A673 (cell line): Measurements from ENCODE around the gene FZD7. TPM values are rescaled to one million over a fixed set of nuclear protein-coding genes. Genes with fewer than 3 reads are reported as not detected.

Experiments used
- BruUV-seq: library from RNA; stranded (reverse); fragments of 400-500 nt; replicated peaks from 2 replicates; lab custom pipeline; 2021; lab: Mats Ljungman, UMichigan
- CTCF ChIA-PET: fragments of 300-600 bp; sonication (Branson Sonifier 250); formaldehyde crosslinking; loops from one replicate; lab custom pipeline; 2022; ENCODE audit warnings: antibody characterized with exemption; lab: Charles Lee
- POLR2A ChIA-PET: fragments of 300-600 bp; sonication (Branson Sonifier 250); formaldehyde crosslinking; loops from one replicate; lab custom pipeline; 2022; ENCODE audit warnings: antibody characterized with exemption; ENCODE audit not compliant: low non-redundant PET; lab: Charles Lee
- DNase-seq: peaks from one replicate; pipeline ENCODE4 v3.0.0-alpha.2; 2015; ENCODE audit warnings: low spot score
- H3K27ac ChIP-seq: fragments of 200-600 bp; sonication (generic); 2 replicates; pipeline ENCODE4 v1.5.1; 2016; ENCODE audit warnings: mixed run types, low read depth, mild to moderate bottlenecking, mixed read lengths, antibody characterized with exemption, low read length; ENCODE audit not compliant: poor library complexity, severe bottlenecking
- H3K27me3 ChIP-seq: fragments of 200-600 bp; sonication (generic); replicated peaks from 2 replicates; pipeline ENCODE4 v1.6.1; 2017; ENCODE audit warnings: mixed run types, low read depth, mild to moderate bottlenecking, mixed read lengths, antibody characterized with exemption, low read length; ENCODE audit not compliant: insufficient read depth, poor library complexity
- H3K36me3 ChIP-seq: fragments of 200-600 bp; sonication (generic); 2 replicates; pipeline ENCODE4 v1.6.1; 2016; ENCODE audit warnings: mixed run types, mild to moderate bottlenecking, mixed read lengths, antibody characterized with exemption, low read length; ENCODE audit not compliant: insufficient read depth, poor library complexity, severe bottlenecking
- H3K4me1 ChIP-seq: fragments of 200-600 bp; sonication (generic); 2 replicates; pipeline ENCODE4 v1.6.1; 2017; ENCODE audit warnings: mixed run types, mild to moderate bottlenecking, mixed read lengths, antibody characterized with exemption, low read length; ENCODE audit not compliant: insufficient read depth, poor library complexity, severe bottlenecking
- H3K4me3 ChIP-seq: fragments of 200-600 bp; sonication (generic); 2 replicates; pipeline ENCODE4 v1.5.1; 2016; ENCODE audit warnings: low read depth, mixed run types, mild to moderate bottlenecking, mixed read lengths, low read length; ENCODE audit not compliant: poor library complexity, severe bottlenecking
- H3K9me3 ChIP-seq: fragments of 200-600 bp; sonication (generic); 2 replicates; pipeline ENCODE4 v1.6.1; 2016; ENCODE audit warnings: mixed run types, low read depth, mild to moderate bottlenecking, mixed read lengths, antibody characterized with exemption, low read length; ENCODE audit not compliant: poor library complexity, severe bottlenecking
- CTCF ChIP-seq: fragments of 300-800, 200-600 bp; sonication (generic); conservative IDR thresholded peaks from 2 replicates; pipeline ENCODE4 v1.5.1; 2017; ENCODE audit warnings: low read depth, mild to moderate bottlenecking, antibody characterized with exemption, low read length, moderate library complexity, mixed read lengths
- EZH2 ChIP-seq: fragments of 200-600 bp; sonication (generic); IDR thresholded peaks from 2 replicates; pipeline ENCODE4 v1.6.1; 2017; ENCODE audit warnings: borderline replicate concordance, low read depth, mild to moderate bottlenecking, mixed read lengths, antibody characterized with exemption, low read length; ENCODE audit not compliant: poor library complexity, severe bottlenecking
- intact Hi-C: fragments of 100-400 bp; cut with micrococcal nuclease; formaldehyde crosslinking; loops from one replicate; pipeline ENCODE4 v1.10.0; 2022; ENCODE audit not compliant: unreplicated experiment
- total RNA-seq: library from RNA; stranded (reverse); gene quantifications from 2 replicates; pipeline ENCODE4 v1.2.3, GENCODE V29; 2021

The FZD7 gene
- total RNA-seq, 1 experiment from 2014 or later = 14.1 TPM

- no peak for DNase-seq
- no peak overlapping the region for H3K4me3 ChIP-seq
- H3K4me1 ChIP-seq = no peaks in the 10 kb centered on the region
- intact Hi-C loops = no loop called here
- CTCF ChIA-PET = no interaction called here
- no TSS peak for BruUV-seq
- POLR2A ChIA-PET = no interaction called here
- no peaks in the 10 kb centered on the region for H3K9me3 ChIP-seq
- no peaks in the 10 kb centered on the region for H3K27me3 ChIP-seq
- H3K27ac ChIP-seq = no peak overlapping the region
- H3K36me3 ChIP-seq = no peaks in the 10 kb centered on the region
- TF ChIP-seq EZH2 (no peak), CTCF (no peak)
Measured at GRCh38 chr2:202024871-202025270, 8.8 kb upstream of the FZD7 start.

- Histone ChIP-seq H3K27ac (no peak overlapping the region), H3K36me3 (no peaks in the 10 kb centered on the region), H3K4me1 (peaks cover 2% of the 10 kb centered on the region), H3K9me3 (no peaks in the 10 kb centered on the region), H3K27me3 (no peaks in the 10 kb centered on the region), H3K4me3 (no peak overlapping the region)
- BruUV-seq = no TSS peak
- TF ChIP-seq EZH2 (no peak), CTCF (no peak)
- DNase-seq = no peak
- CTCF ChIA-PET = no interaction called here
- POLR2A ChIA-PET = no interaction called here
- intact Hi-C loops = no loop called here
Measured at GRCh38 chr2:202025816-202026215, 7.8 kb upstream of the FZD7 start.

GRCh38 chr2:202026507-202026906 lies 7.1 kb upstream of the FZD7 start:
- Histone ChIP-seq H3K9me3 (no peaks in the 10 kb centered on the region), H3K4me1 (peaks cover 9% of the 10 kb centered on the region), H3K27ac (no peak overlapping the region), H3K36me3 (no peaks in the 10 kb centered on the region), H3K4me3 (no peak overlapping the region), H3K27me3 (no peaks in the 10 kb centered on the region)
- POLR2A ChIA-PET = no interaction called here
- intact Hi-C loops = no loop called here
- DNase-seq = no peak
- TF ChIP-seq CTCF (no peak), EZH2 (no peak)
- no TSS peak for BruUV-seq
- CTCF ChIA-PET = no interaction called here
